GM12872 (cell line): ENCODE results near the gene TIMM10B.

Experiments
- CTCF ChIP-seq: IDR thresholded peaks from 3 replicates; pipeline ENCODE4 v1.5.1; 2011; ENCODE audit warnings: low read depth, mild to moderate bottlenecking, low read length, moderate library complexity; ENCODE audit not compliant: insufficient read depth

The TIMM10B gene

GRCh38 chr11:6482441-6482840, 1.1 kb downstream of the TIMM10B start:
- no peak for TF ChIP-seq CTCF

GRCh38 chr11:6483015-6483414, 1.7 kb downstream of the TIMM10B start:
- no peak for TF ChIP-seq CTCF

- TF ChIP-seq CTCF, result no peak
Measured at GRCh38 chr11:6485661-6486060, 4.4 kb downstream of the TIMM10B start.

GRCh38 chr11:6486256-6486655, 5.0 kb downstream of the TIMM10B start:
- TF ChIP-seq CTCF, result no peak

GRCh38 chr11:6486938-6487337, 5.6 kb downstream of the TIMM10B start:
- no peak for TF ChIP-seq CTCF

GRCh38 chr11:6488342-6488741, 7.0 kb downstream of the TIMM10B start:
- TF ChIP-seq CTCF, result no peak

GRCh38 chr11:6488821-6489220, 7.5 kb downstream of the TIMM10B start:
- TF ChIP-seq CTCF, result no peak

GRCh38 chr11:6489306-6489705, 8.0 kb downstream of the TIMM10B start:
- TF ChIP-seq CTCF, result no peak
